Right lobe of liver (tissue), 6 donors: ENCODE measurements around the gene RNF5. TPM values are rescaled to one million over a fixed set of nuclear protein-coding genes. Genes with fewer than 3 reads are reported as not detected.
A peak's percentile ranks its signal among the peaks of the same experiment; 100 is the strongest.

Source experiments
- ATAC-seq, 4 donors: fragments of 200-7000 bp; cut with Tn5 transposase; one replicate each; pipeline ENCODE4 v1.9.1; 2020; ENCODE audit warnings: mild to moderate bottlenecking in 4 of 4, moderate library complexity in 4 of 4
- DNase-seq, 3 donors: peaks; one replicate each; pipeline ENCODE4 v3.0.0-alpha.2; 2020
- H3K27ac ChIP-seq, 3 donors: fragments of 200-600 bp; one replicate each; pipeline ENCODE4 v1.8.0; 2022
- H3K27me3 ChIP-seq, 2 donors: fragments of 200-600 bp; one replicate each; pipeline ENCODE4 v1.8.0; 2022
- H3K36me3 ChIP-seq, 4 donors: fragments of 200-600 bp; sonication (generic) in 1 of 4; one replicate each; pipeline versions ENCODE4 v1.5.1 to v1.8.0; 2017 to 2022; ENCODE audit warnings: control low read depth in 1 of 4
- H3K4me1 ChIP-seq, 4 donors: fragments of 200-600 bp; sonication (generic) in 1 of 4; one replicate each; pipeline versions ENCODE4 v1.5.1 to v1.8.0; 2017 to 2022; ENCODE audit warnings: control low read depth in 1 of 4
- H3K4me3 ChIP-seq, 3 donors: fragments of 200-600 bp; one replicate each; pipeline ENCODE4 v1.8.0; 2022
- H3K9me3 ChIP-seq, 4 donors: fragments of 200-600 bp; sonication (generic) in 1 of 4; one replicate each; pipeline versions ENCODE4 v1.5.1 to v1.8.0; 2017 to 2022; ENCODE audit warnings: control low read depth in 1 of 4
- CTCF ChIP-seq, 4 donors: fragments of 200-600 bp in 3 of 4; fragments of 450-650 bp in 1 of 4; IDR thresholded peaks; one replicate each; pipeline versions ENCODE4 v1.5.1 to v1.8.0; 2016 to 2022; ENCODE audit warnings: antibody characterized with exemption in 4 of 4, mild to moderate bottlenecking in 2 of 4
- POLR2A ChIP-seq: fragments of 450-650 bp; IDR thresholded peaks from one replicate; pipeline ENCODE4 v1.6.1; 2017; ENCODE audit warnings: antibody characterized with exemption, mild to moderate bottlenecking
- whole genome bisulfite sequencing: methylation state at CpG from one replicate; pipeline ENCODE4 v1.1.6; 2018; ENCODE audit warnings: low coverage, low lambda C conversion rate; ENCODE audit not compliant: insufficient coverage; ENCODE audit errors: missing lambda C conversion rate; 5-methylcytosine and 5-hydroxymethylcytosine counted together
- intact Hi-C, 2 donors: fragments of 100-400 bp; cut with DNase I; formaldehyde crosslinking; loops; one replicate each; pipeline versions ENCODE4 v1.11.2 to v1.14.1; 2022
- total RNA-seq, 6 experiments: library from RNA; depleted of rRNA in 2 of 6; stranded (reverse); fragments of >200 nt in 2 of 6; fragmentation: NEBNext Ultra II Directional in 3 of 6; extraction: Animal tissue kit (Norgen Biotek cat#: 25700) in 3 of 6; gene quantifications; one replicate each; pipeline versions ENCODE4 v1.1.0 to v1.2.4, GENCODE V29; 2016 to 2023
- donor health status: DM: no; HTN: yes; CAD: no.
- donor health status: DM: no; HTN: no; CAD: no.
- donor health status: DM: no; HTN: no; CAD: no.
- donor health status: DM: no; HTN: yes; CAD: no.
- donor health status: DM: no; HTN: yes; CAD: no.

Gene RNF5
- total RNA-seq, 6 experiments from 2014 or later = 50.5 to 90.4 (median 60.9) TPM

- WGBS = 40% methylated on average over 1 of the region's 2 CpGs
- DNase-seq (no peak), ATAC-seq (no peak)
- no peak for TF ChIP-seq CTCF (IDR thresholded peaks at IDR 0.05)
- no peak for TF ChIP-seq POLR2A
- H3K27ac ChIP-seq = no peak overlapping the region
- peaks cover 0 to 25% (median 10%) of the 10 kb centered on the region in 4 donors for H3K36me3 ChIP-seq
- no peak overlapping the region for H3K4me3 ChIP-seq
- intact Hi-C loops = no loop called here
- no peaks in the 10 kb centered on the region for H3K27me3 ChIP-seq
- no peaks in the 10 kb centered on the region for H3K4me1 ChIP-seq
- H3K9me3 ChIP-seq = no peaks in the 10 kb centered on the region
These were observed 9.9 kb upstream of the RNF5 start for GRCh38 chr6:32168350-32168749.

GRCh38 chr6:32168807-32169591 lies 9.2 kb upstream of the RNF5 start:
- H3K4me3 ChIP-seq = no peak overlapping the region
- H3K36me3 ChIP-seq = peaks cover 0 to 25% (median 10%) of the 10 kb centered on the region in 4 donors
- DNase-seq (no peak), ATAC-seq (peak in 1 of 4 donors; percentile 19)
- no peaks in the 10 kb centered on the region for H3K9me3 ChIP-seq
- no peak overlapping the region for H3K27ac ChIP-seq
- WGBS = 90% methylated on average over 3 of the region's 11 CpGs
- no peaks in the 10 kb centered on the region for H3K4me1 ChIP-seq
- no peaks in the 10 kb centered on the region for H3K27me3 ChIP-seq
- intact Hi-C loops = no loop called here
- TF ChIP-seq POLR2A (no peak), CTCF (IDR thresholded peaks at IDR 0.05) (no peak)

GRCh38 chr6:32170294-32170693 lies 7.9 kb upstream of the RNF5 start:
- WGBS = 91% methylated on average over 11 of the region's 11 CpGs
- Histone ChIP-seq H3K9me3 (no peaks in the 10 kb centered on the region), H3K36me3 (peaks cover 0 to 25% (median 10%) of the 10 kb centered on the region in 4 donors), H3K27ac (no peak overlapping the region), H3K4me3 (no peak overlapping the region), H3K27me3 (no peaks in the 10 kb centered on the region), H3K4me1 (peaks cover 0 to 10% (median 4%) of the 10 kb centered on the region in 4 donors)
- ATAC-seq (no peak), DNase-seq (no peak)
- TF ChIP-seq POLR2A (no peak), CTCF (IDR thresholded peaks at IDR 0.05) (no peak)
- intact Hi-C loops = no loop called here

GRCh38 chr6:32171234-32171633 lies 7.0 kb upstream of the RNF5 start:
- no peak overlapping the region for H3K27ac ChIP-seq
- H3K36me3 ChIP-seq = peaks cover 0 to 25% (median 10%) of the 10 kb centered on the region in 4 donors
- TF ChIP-seq CTCF (IDR thresholded peaks at IDR 0.05) (no peak), POLR2A (no peak)
- 96% methylated on average over 6 of the region's 6 CpGs for WGBS
- intact Hi-C loops = no loop called here
- H3K4me3 ChIP-seq = no peak overlapping the region
- H3K4me1 ChIP-seq = peaks cover 0 to 12% (median 5%) of the 10 kb centered on the region in 4 donors
- ATAC-seq (no peak), DNase-seq (no peak)
- no peaks in the 10 kb centered on the region for H3K27me3 ChIP-seq
- H3K9me3 ChIP-seq = no peaks in the 10 kb centered on the region
